GM12891 (cell line): Measurements from ENCODE around the gene OR2AT4.

Experiments
- DNase-seq: peaks from one replicate; pipeline ENCODE4 v3.0.0; 2011; ENCODE audit warnings: low spot score; ENCODE audit not compliant: insufficient read length
- FAIRE-seq: peaks from 2 replicates; lab custom pipeline; 2011; peaks lifted over from hg19 to GRCh38; lab: Jason Lieb, UNC
- PAX5 ChIP-seq: IDR thresholded peaks from 2 replicates; pipeline ENCODE4 v1.6.1; 2011; ENCODE audit warnings: low read length, moderate library complexity, mild to moderate bottlenecking; ENCODE audit not compliant: insufficient read depth, severe bottlenecking
- POLR2A ChIP-seq: IDR thresholded peaks from 2 replicates; pipeline ENCODE4 v1.6.1; 2011; ENCODE audit warnings: low read depth, low read length, control low read depth
- POLR2AphosphoS5 ChIP-seq: IDR thresholded peaks from 2 replicates; pipeline ENCODE4 v1.6.1; 2011; ENCODE audit warnings: low read depth, low read length, control low read depth
- POU2F2 ChIP-seq: IDR thresholded peaks from 2 replicates; pipeline ENCODE4 v1.6.1; 2011; ENCODE audit warnings: low read depth, mild to moderate bottlenecking, control low read depth, low read length, moderate library complexity
- SPI1 ChIP-seq: IDR thresholded peaks from 2 replicates; pipeline ENCODE4 v1.6.1; 2011; ENCODE audit warnings: low read depth, low read length, control low read depth
- TAF1 ChIP-seq: IDR thresholded peaks from 2 replicates; pipeline ENCODE4 v1.6.1; 2011; ENCODE audit warnings: low read depth, low read length, control low read depth

Gene OR2AT4

GRCh38 chr11:75072582-75072981 is 24.1 kb downstream of the OR2AT4 start:
- DNase-seq = no peak
- no peak for FAIRE-seq
- TF ChIP-seq PAX5 (no peak), SPI1 (no peak), POLR2A (no peak), TAF1 (no peak), POU2F2 (no peak), POLR2AphosphoS5 (no peak)

GRCh38 chr11:75069473-75069872 is 27.2 kb downstream of the OR2AT4 start:
- TF ChIP-seq POU2F2 (no peak), POLR2A (no peak), TAF1 (no peak), POLR2AphosphoS5 (no peak), PAX5 (no peak), SPI1 (no peak)
- FAIRE-seq = no peak
- DNase-seq = no peak

- no peak for DNase-seq
- TF ChIP-seq SPI1 (no peak), PAX5 (no peak), POLR2AphosphoS5 (no peak), TAF1 (no peak), POLR2A (no peak)
- no peak for FAIRE-seq
These were observed 27.7 kb downstream of the OR2AT4 start for GRCh38 chr11:75068993-75069392.

- DNase-seq (no peak), FAIRE-seq (no peak)
- no peak for TF ChIP-seq POU2F2
- no peak for TF ChIP-seq TAF1
- no peak for TF ChIP-seq POLR2A
- TF ChIP-seq POLR2AphosphoS5 = no peak
- TF ChIP-seq PAX5 = no peak
- TF ChIP-seq SPI1 = no peak
These were observed 28.1 kb downstream of the OR2AT4 start for GRCh38 chr11:75068559-75068958.

GRCh38 chr11:75066061-75066460 is 30.6 kb downstream of the OR2AT4 start:
- DNase-seq (no peak), FAIRE-seq (no peak)
- TF ChIP-seq POLR2AphosphoS5 = no peak
- TF ChIP-seq POLR2A = no peak
- TF ChIP-seq SPI1 = no peak
- TF ChIP-seq PAX5 = no peak

- no peak for DNase-seq
These were observed 32.8 kb downstream of the OR2AT4 start for GRCh38 chr11:75063741-75064314.

GRCh38 chr11:75059299-75059698 is 37.4 kb downstream of the OR2AT4 start:
- DNase-seq = no peak
- TF ChIP-seq SPI1 = no peak
- TF ChIP-seq POLR2A = no peak
- TF ChIP-seq TAF1 = no peak
- TF ChIP-seq PAX5 = no peak
- no peak for TF ChIP-seq POU2F2
- TF ChIP-seq POLR2AphosphoS5 = no peak
- no peak for FAIRE-seq

More at GRCh38 chr11:75063741-75064314, 32.8 kb downstream of the OR2AT4 start:
- TF ChIP-seq POLR2A (no peak), SPI1 (no peak), POU2F2 (no peak), TAF1 (no peak), PAX5 (no peak), POLR2AphosphoS5 (no peak)
- FAIRE-seq = no peak

GRCh38 chr11:75056814-75057213 is 39.9 kb downstream of the OR2AT4 start:
- no peak for TF ChIP-seq SPI1
- TF ChIP-seq POLR2A = no peak
- no peak for TF ChIP-seq POU2F2
- TF ChIP-seq POLR2AphosphoS5 = no peak
- no peak for TF ChIP-seq PAX5
- TF ChIP-seq TAF1 = no peak
- DNase-seq (no peak), FAIRE-seq (no peak)

GRCh38 chr11:75055511-75055910 is 41.2 kb downstream of the OR2AT4 start:
- FAIRE-seq = no peak
- no peak for DNase-seq
- no peak for TF ChIP-seq POLR2A
- no peak for TF ChIP-seq SPI1
- TF ChIP-seq PAX5 = no peak
- no peak for TF ChIP-seq TAF1
- TF ChIP-seq POU2F2 = no peak
- TF ChIP-seq POLR2AphosphoS5 = no peak

GRCh38 chr11:75052457-75052856 is 44.2 kb downstream of the OR2AT4 start:
- DNase-seq (no peak), FAIRE-seq (no peak)
- TF ChIP-seq POLR2A (no peak), PAX5 (no peak), POLR2AphosphoS5 (no peak), TAF1 (no peak), SPI1 (no peak)
